Skin of body (tissue), 2 donors: ENCODE data around the gene SLC35G3. TPM values are rescaled to one million over a fixed set of nuclear protein-coding genes. Genes with fewer than 3 reads are reported as not detected.
A peak's percentile ranks its signal among the peaks of the same experiment; 100 is the strongest.
"Not testable (repeated sequence)": the region's sequence is repeated elsewhere in the genome, so short reads cannot be mapped to it uniquely, and the experiment has no call there.

ENCODE experiments used
- DNase-seq: peaks from one replicate; lab custom pipeline; 2025; lab: John Stamatoyannopoulos, UW
- total RNA-seq: library from RNA; depleted of rRNA; stranded (reverse); fragments of >200 nt; gene quantifications from one replicate; pipeline ENCODE4 v1.2.3, GENCODE V29; 2014

SLC35G3 gene
- total RNA-seq, result not detected

DNA sequence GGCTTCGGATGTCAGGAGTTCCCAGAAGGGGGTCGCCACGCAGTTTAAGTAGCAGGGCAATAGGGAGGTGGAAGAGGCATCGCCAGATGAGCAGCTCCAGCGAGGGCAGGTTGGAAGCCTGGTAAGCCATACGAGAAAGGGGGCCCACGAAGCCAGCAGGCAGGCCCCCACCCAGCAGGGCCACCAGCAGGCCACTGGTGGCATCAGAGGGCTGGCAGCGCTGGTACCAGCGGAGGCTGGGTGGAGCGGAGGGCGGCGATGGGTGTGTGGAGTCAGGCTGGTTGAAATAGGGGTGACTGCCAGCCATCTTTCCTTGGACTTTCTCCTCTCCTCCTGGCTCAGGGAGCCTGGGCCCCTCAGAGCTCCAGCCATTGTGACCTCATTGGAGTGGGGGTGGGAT is at the start of gene SLC35G3:
Gene SLC35G3 (minus strand): TSS at position 393 of the 400 bp plus-strand sequence. CDS start 86 bp downstream, at position 307.
- DNase-seq, result not testable (repeated sequence)

GRCh38 chr17:35243561-35244340 is 49.6 kb upstream of the SLC35G3 start:
- DNase-seq, result peak; percentile 64

- peak; percentile 81 for DNase-seq
Observed at GRCh38 chr17:35242805-35243560, 48.8 kb upstream of the SLC35G3 start, which contains the start of gene SLFN5. SLFN5 (plus strand) TSS chr17:35243072; CDS start chr17:35258691, 15,619 bp downstream.

GRCh38 chr17:35242158-35242804 is 48.1 kb upstream of the SLC35G3 start:
- DNase-seq, result no peak

- DNase-seq, result no peak
Observed at GRCh38 chr17:35241520-35241919, 47.3 kb upstream of the SLC35G3 start.

GRCh38 chr17:35240861-35241260 is 46.7 kb upstream of the SLC35G3 start:
- no peak for DNase-seq

DNA sequence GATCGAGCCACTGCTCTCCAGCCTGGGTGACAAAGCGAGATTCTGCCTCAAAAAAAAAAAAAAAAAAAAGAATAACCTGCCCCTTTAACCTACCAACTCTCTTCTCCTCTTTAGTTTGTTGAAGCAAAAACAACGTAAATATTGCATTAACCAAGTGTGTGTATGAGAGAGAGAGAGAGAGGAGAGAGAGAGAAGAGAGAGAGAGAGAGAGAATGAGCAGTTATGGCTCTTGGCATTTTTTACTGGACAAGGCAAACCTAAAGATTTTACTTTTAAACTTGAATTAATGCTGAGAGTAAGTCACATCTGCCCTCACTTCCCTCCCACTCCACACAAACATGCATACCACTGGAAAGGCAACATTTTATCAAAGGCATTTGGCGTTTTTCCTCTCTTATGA is 45.6 kb upstream of the SLC35G3 start:
- no peak for DNase-seq

GRCh38 chr17:35238821-35239220 is 44.6 kb upstream of the SLC35G3 start:
- DNase-seq, result no peak

- no peak for DNase-seq
Observed at GRCh38 chr17:35236821-35237220, 42.6 kb upstream of the SLC35G3 start.

DNA sequence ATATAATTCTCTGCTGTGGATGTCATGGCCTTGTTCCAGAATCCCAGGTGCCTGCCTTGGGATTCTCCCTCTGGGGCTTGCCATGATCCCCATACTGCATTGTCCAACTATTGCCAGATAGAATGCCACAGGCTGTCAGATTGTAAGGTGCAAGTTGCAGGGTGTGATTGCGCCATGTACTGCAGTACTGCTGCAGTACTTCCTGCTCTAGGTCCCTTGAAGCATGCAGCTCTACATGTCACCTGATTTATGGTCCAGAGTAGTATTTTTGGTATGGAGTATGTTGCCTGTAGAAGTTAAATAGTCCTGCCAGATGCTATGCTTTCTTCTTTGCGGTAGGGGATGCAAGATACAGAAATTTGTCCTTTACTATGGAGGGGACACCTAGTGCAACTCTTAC is 41.7 kb upstream of the SLC35G3 start:
- no peak for DNase-seq

- no peak for DNase-seq
Observed at GRCh38 chr17:35235289-35235688, 41.1 kb upstream of the SLC35G3 start.

DNA sequence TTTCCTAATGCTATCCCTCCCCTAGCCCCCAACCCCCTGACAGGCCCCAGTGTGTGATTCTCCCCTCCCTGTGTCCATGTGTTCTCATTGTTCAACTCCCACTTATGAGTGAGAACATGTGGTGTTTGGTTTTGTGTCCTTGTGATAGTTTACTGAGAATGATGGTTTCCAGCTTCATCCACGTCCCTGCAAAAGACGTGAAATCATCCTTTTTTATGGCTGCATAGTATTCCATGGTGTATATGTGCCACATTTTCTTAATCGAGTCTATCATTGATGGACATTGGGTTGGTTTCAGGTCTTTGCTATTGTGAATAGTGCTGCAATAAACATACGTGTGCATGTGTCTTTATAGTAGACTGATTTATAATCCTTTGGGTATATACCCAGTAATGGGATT is 40.1 kb upstream of the SLC35G3 start:
- not testable (repeated sequence) for DNase-seq

- no peak for DNase-seq
Observed at GRCh38 chr17:35229638-35230037, 35.4 kb upstream of the SLC35G3 start.

DNA sequence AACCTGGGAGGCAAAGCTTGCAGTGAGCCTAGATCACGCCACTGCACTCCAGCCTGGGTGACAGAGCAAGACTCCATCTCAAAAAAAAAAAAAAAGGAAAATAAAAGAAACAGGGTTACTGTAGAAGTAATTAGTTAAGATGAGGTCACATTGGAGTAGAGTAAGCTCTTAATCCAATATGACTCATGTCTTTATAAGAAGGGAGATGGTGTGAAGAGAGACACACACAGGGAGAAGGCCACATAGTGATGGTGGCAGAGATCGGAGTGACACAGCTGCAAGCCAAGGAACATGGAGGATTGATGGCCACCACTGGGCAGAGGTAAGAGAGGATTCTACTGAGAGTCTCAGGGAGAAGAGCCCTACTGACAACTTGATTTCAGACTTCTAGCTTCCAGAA is 33.4 kb upstream of the SLC35G3 start:
- DNase-seq, result no peak

DNA sequence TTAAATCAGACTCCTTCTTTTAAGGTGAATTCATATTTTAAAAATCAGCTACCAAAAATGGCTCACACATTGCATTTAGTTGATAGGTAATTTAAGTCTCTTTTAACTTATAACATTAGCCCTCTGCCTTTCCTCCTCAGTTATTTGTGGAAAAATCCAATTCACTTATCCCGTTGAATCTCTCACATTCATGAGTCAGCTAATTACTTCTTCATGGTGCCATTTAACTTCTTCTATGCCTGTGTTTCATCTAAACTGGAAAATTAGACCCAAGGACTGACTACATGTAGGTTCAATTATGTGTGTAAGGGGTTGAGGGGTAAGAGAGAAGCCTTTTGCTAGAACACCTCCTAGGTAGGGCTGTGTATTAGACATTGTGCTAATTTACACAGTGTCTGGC is 30.2 kb upstream of the SLC35G3 start:
- no peak for DNase-seq

GRCh38 chr17:35222452-35222851 is 28.3 kb upstream of the SLC35G3 start:
- no peak for DNase-seq

GRCh38 chr17:35218915-35219314 is 24.7 kb upstream of the SLC35G3 start:
- DNase-seq, result no peak

GRCh38 chr17:35217107-35217506 is 22.9 kb upstream of the SLC35G3 start:
- no peak for DNase-seq

GRCh38 chr17:35214631-35215273 is 20.6 kb upstream of the SLC35G3 start:
- no peak for DNase-seq

DNA sequence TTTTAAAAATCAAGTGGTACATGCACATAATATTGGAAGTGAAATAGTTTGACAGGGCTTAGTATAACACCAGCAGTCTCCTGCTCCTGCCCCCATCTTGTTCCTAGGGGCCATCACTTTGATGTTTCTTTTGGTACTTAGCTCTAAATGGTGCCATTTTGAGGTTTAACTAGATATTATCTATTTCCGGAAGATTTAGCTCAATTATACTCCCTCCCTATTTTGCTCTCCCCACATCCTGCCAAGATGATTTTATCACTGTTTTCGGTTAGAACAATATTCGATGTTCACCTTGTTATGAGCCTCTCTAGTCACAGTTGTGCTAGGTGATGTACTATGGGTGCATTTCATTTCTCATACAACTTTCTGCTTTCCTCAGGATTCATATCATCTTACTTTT is 20.0 kb upstream of the SLC35G3 start:
- no peak for DNase-seq

DNA sequence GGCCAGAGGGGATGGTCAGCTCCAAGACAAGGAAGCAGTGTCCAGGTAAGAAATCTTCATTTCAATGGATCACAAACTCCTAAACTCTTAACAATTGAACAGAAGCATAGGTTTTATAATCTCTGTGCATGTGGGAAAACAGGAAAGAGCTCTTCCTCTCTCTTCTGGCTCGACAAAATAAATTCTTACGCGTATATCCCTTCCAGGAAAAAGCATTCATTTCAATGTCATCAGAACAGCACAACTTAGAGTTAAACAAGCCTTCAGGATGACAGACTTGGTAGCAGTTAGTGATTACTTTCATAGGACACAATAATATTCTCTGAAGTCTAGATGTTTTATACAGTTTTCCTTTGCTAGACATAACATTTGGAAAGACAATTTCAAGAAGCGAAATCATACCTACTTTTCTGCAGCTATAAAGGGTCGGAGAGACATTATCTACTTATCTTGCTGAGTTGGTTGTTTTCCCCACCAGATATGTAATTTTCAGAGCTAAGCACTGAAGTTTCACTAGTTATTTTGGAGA is 19.3 kb upstream of the SLC35G3 start:
- no peak for DNase-seq
